WERI-Rb-1 (cell line): Measurements from ENCODE around the gene COL17A1.

Experiments
- DNase-seq: peaks from one replicate; pipeline ENCODE4 v3.0.0-alpha.2; 2020
- H3K27ac ChIP-seq: fragments of 250-450 bp; sonication (Bioruptor Pico); 2 replicates; pipeline ENCODE4 v1.5.1; 2020; ENCODE audit warnings: mild to moderate bottlenecking, moderate library complexity
- H3K27me3 ChIP-seq: fragments of 250-450 bp; sonication (Bioruptor Pico); 2 replicates; pipeline ENCODE4 v1.5.1; 2021; ENCODE audit warnings: mild to moderate bottlenecking, low read depth, moderate library complexity; ENCODE audit not compliant: insufficient read depth, severe bottlenecking
- H3K36me3 ChIP-seq: fragments of 250-450 bp; sonication (Bioruptor Pico); 2 replicates; pipeline ENCODE4 v1.5.1; 2020; ENCODE audit warnings: mild to moderate bottlenecking, moderate library complexity
- H3K4me3 ChIP-seq: 2 replicates; pipeline ENCODE4 v1.5.1; 2011; ENCODE audit warnings: low read depth, mild to moderate bottlenecking, control low read depth, low read length
- H3K9me3 ChIP-seq: fragments of 250-450 bp; sonication (Bioruptor Pico); 2 replicates; pipeline ENCODE4 v1.5.1; 2021; ENCODE audit warnings: mild to moderate bottlenecking, moderate library complexity; ENCODE audit not compliant: severe bottlenecking
- CTCF ChIP-seq: IDR thresholded peaks from 2 replicates; pipeline ENCODE4 v1.5.1; 2011; ENCODE audit warnings: low read depth, mild to moderate bottlenecking, control low read depth, inconsistent platforms, low read length

COL17A1 gene

DNA sequence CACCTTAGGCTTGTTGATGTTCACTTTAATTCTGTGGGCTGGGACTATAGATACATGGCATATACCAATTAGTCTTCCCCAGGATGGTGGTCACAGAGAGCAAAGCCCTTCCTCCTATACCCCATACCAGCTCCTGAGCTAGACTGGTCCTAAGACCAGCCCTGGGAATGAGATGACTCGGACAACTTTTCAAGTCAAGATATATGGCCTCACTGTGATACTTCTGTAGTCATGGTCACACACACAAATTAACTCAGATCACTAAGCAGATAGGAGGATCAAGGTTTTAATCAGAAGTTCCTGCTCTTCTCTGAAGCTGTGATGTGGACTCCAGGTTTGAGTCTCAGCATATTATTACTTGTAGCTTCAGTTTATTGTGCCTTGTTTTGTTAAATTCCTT is 65.7 kb downstream of the COL17A1 start:
- no peaks in the 10 kb centered on the region for H3K27me3 ChIP-seq
- DNase-seq: no peak

GRCh38 chr10:104018471-104018870 is 67.2 kb downstream of the COL17A1 start:
- no peak for TF ChIP-seq CTCF
- DNase-seq: no peak
- peaks cover 41% of the 10 kb centered on the region for H3K36me3 ChIP-seq

More for the DNA sequence above, 65.7 kb downstream of the COL17A1 start:
- no peak overlapping the region for H3K27ac ChIP-seq
- H3K36me3 ChIP-seq: peaks cover 57% of the 10 kb centered on the region
- no peak for TF ChIP-seq CTCF
- no peaks in the 10 kb centered on the region for H3K9me3 ChIP-seq
- no peak overlapping the region for H3K4me3 ChIP-seq

DNA sequence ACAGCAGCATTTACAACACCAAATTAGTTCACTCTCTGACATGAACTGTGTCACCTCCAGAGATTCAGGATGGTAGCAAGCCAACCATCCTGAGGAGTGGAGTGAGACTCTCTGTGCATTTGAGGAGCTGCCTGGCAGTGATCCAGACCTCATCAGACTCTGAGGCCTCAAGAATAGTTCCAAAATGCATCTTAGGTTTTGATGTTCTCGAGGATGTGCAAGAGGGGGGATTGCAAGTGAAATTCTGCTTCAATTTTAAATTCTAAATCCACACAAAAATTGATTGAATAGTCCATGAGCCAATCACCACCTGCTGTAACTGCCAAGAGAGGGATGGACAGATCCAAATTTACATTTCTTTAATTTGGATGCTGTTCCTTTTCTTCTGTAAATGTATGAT is 69.0 kb downstream of the COL17A1 start:
- H3K36me3 ChIP-seq: peaks cover 24% of the 10 kb centered on the region
- TF ChIP-seq CTCF: no peak
- DNase-seq: no peak
- no peaks in the 10 kb centered on the region for H3K9me3 ChIP-seq
- no peak overlapping the region for H3K4me3 ChIP-seq
- no peaks in the 10 kb centered on the region for H3K27me3 ChIP-seq
- no peak overlapping the region for H3K27ac ChIP-seq

More at GRCh38 chr10:104018471-104018870, 67.2 kb downstream of the COL17A1 start:
- Histone ChIP-seq H3K27me3 (no peaks in the 10 kb centered on the region), H3K4me3 (no peak overlapping the region), H3K27ac (peak overlapping the region; percentile 62), H3K9me3 (no peaks in the 10 kb centered on the region)

DNA sequence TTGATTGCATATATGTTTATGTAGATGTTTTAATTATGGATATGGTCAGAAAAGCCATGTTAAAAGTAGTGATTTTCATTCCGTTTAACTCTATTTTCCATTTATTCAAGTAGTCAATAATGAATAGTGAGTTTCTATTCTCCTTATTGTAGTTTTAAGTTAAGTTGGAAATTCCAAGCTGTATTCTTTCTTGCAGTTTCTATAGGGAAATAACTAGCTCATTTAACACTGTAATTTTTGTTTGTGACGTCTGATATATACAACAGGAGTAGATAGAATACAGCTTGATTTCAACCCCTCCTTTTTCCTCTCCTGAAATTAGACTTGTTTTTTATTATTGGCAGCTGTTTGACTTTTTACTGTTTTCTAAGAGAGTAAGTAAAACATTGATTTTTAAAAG is 71.5 kb downstream of the COL17A1 start:
- Histone ChIP-seq H3K36me3 (peaks cover 3% of the 10 kb centered on the region), H3K27ac (no peak overlapping the region), H3K27me3 (no peaks in the 10 kb centered on the region), H3K4me3 (no peak overlapping the region), H3K9me3 (no peaks in the 10 kb centered on the region)
- DNase-seq: no peak
- TF ChIP-seq CTCF: no peak

- DNase-seq: no peak
- H3K27ac ChIP-seq: no peak overlapping the region
- H3K27me3 ChIP-seq: no peaks in the 10 kb centered on the region
- no peak for TF ChIP-seq CTCF
- H3K9me3 ChIP-seq: no peaks in the 10 kb centered on the region
- H3K4me3 ChIP-seq: no peak overlapping the region
- H3K36me3 ChIP-seq: peaks cover 7% of the 10 kb centered on the region
Measured at GRCh38 chr10:104013489-104013888, 72.2 kb downstream of the COL17A1 start.

DNA sequence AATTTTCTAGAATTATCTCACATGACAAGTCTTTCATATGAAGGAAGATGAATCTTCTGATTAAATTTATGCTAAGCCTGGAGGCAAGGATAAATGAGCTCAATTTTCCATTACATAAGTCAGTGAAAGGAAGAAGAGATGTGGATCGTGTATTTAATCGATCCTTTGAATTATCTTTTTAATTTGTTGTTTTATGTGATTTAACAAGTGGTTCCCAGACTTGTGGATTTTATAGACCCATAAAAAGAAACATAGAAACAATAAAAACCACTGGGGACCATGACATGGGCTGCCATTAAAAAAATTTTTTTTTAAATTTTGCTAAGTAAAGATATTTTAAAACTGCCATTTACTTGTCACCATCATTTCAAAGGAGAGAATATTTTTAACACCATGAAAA is 73.8 kb downstream of the COL17A1 start:
- H3K27ac ChIP-seq: no peak overlapping the region
- H3K9me3 ChIP-seq: no peaks in the 10 kb centered on the region
- H3K27me3 ChIP-seq: no peaks in the 10 kb centered on the region
- DNase-seq: no peak
- peaks cover 12% of the 10 kb centered on the region for H3K36me3 ChIP-seq
- no peak overlapping the region for H3K4me3 ChIP-seq
- no peak for TF ChIP-seq CTCF
